Femur (tissue), 1 donor: ENCODE data around the gene NCKAP5.
"Not testable (repeated sequence)": the region's sequence is repeated elsewhere in the genome, so short reads cannot be mapped to it uniquely, and the experiment has no call there.

Experiments used
- DNase-seq: peaks from one replicate; pipeline ENCODE4 v3.0.0-alpha.2; 2017

Gene NCKAP5

DNA sequence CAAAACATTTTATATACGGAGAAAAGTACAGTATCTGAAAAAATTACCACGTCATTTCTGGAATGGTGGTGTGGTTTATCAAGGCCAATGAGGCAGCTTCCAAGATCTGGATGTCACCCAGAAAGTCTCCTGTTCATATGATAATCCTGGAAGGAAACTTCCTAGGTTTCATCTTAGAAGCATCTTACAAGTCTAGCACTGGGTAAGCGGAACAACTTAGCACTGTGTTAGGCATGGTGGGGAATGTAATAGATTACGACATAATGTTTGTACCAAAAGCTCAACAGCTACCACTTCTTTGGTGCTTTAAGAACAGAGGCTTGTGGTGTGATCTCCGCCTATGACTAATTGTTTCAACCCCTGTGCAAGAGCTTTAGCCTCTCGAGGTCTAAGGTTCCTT, 835.2 kb downstream of the NCKAP5 start:
- DNase-seq, result no peak

DNA sequence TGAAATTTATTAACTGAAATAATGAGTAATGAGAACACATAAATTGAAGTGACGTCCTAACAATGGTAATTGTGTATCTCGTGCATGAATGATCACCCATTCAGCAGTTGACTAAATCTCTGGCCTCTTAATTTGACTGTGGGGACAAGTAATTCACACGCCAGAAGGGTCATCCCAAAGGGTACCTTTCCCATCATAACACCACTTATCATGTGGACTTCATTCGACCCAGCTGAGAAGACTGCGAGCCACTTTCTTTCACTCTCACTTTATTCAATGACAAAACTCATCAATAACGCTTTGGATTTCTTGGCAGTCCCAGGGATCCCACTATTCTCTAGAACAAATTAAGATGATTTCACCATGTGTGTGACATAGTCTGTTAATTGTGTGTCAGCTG, 835.6 kb downstream of the NCKAP5 start:
- DNase-seq, result no peak

- no peak for DNase-seq
Measured at GRCh38 chr2:132731441-132731840, 836.8 kb downstream of the NCKAP5 start.

GRCh38 chr2:132730611-132731010, 837.7 kb downstream of the NCKAP5 start:
- DNase-seq, result no peak

DNA sequence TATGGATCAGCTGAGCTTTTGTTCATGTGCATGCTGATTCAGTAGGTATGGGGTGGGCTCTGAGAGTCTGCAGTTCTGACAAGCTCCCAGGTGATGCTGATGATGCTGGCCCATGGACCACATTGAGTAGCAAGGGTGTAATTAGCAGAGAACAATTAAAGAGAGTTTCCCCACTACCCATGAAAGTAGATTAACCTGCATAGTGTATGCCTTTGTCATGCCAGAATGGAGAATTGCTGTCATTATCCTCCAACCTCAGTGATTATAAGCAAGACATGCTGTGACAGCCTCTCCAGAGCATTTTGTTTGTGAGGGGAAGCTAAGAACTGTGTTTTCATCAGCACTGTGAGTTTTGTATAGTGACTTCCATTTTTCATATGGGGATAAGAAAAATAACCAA, 838.7 kb downstream of the NCKAP5 start:
- no peak for DNase-seq

DNA sequence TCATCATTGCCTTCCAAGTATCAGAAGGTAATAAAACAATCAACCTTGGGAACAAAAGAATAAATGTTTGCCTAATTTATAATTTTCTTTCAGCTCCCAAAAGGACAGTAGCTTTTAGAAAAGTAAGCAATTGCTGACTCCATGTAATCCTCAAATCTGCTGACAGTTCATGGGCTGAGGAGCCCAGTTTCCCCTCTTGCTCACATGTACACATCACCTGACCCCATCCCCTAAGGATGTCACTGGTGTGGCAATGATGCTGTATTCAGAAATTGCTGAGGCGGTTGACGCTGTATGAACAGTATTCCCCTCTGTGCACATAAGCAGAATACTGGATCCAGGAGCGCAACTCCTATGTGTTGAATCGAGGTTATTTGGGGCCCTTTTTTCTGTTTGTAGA, 842.1 kb downstream of the NCKAP5 start:
- no peak for DNase-seq

DNA sequence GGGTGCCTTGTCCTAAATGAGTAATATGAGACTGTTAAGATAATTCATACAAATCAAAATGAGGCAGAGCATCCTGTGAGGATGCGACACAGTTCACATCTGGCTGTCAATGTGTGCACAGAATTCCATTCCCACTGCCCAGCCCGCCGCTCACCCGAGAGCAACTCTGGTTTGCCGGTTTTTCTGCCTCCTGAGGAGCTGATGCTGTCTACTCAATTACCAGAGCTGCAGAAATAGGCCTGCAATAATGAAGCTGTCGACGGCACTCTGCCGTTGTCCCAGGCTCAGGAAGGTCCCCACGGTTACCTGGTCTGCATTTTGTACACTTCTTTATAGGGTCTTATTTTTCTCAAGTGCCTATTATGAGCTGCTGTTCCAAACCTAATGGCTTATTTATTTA, 842.5 kb downstream of the NCKAP5 start:
- DNase-seq, result no peak

GRCh38 chr2:132725148-132725547, 843.1 kb downstream of the NCKAP5 start:
- no peak for DNase-seq

DNA sequence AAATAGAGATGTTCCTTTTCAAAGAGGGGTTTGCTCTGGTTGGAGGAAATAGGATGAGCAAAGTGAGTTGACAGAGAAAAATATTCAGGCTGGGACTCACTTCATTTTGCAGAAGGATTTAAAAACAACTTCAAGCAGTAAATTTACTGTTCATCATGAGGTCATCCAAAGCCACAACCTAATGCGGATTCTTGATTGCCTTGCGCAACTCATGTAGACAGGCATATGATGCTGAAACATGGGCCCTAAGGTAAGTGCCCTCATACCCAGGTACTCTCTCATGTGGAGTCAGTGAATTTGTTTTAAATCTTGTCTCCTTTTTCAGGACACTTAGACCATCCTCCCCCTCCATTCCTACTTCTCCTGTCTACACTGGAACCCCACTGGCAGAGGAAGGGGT, 846.3 kb downstream of the NCKAP5 start:
- DNase-seq, result no peak

DNA sequence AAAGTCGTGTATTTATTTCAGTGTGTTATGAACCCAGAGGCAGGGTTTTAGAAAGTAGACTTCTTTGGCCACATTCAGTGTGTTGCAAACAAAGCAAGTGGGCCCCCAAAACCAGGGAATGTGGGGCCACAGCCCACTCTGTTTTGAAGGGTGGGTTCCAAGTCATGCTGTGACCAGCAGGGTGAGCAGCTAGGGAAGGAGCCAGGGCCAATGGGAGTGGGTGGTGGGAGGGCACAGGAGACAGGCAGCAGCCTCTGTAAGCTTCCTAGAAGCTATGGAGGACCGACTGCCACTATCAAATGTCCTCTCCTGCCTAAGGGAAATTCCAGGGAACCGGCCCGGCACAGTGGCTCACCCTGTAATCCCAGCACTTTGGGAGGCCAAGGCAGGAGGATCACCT, 847.9 kb downstream of the NCKAP5 start:
- DNase-seq, result no peak

GRCh38 chr2:132719480-132719879, 848.8 kb downstream of the NCKAP5 start:
- no peak for DNase-seq

DNA sequence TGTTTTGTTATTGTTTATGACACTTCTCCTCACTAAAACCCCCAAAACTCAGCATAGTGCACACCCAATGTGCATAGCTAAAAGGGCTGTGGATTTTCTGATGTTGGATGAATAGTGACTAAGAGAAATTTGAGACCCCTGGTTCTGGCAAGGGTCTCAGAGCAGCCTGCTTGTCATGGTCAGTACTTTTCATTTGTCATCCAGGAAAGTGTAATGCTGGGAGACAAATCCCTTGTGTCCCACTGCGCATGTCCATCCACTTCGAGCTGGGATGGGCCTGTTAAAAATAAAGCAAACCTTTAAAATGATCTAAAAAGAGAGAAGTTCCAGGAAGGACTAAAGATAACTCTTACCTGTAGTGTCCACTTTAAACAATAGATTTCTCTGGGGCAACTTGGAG, 851.3 kb downstream of the NCKAP5 start:
- no peak for DNase-seq

DNA sequence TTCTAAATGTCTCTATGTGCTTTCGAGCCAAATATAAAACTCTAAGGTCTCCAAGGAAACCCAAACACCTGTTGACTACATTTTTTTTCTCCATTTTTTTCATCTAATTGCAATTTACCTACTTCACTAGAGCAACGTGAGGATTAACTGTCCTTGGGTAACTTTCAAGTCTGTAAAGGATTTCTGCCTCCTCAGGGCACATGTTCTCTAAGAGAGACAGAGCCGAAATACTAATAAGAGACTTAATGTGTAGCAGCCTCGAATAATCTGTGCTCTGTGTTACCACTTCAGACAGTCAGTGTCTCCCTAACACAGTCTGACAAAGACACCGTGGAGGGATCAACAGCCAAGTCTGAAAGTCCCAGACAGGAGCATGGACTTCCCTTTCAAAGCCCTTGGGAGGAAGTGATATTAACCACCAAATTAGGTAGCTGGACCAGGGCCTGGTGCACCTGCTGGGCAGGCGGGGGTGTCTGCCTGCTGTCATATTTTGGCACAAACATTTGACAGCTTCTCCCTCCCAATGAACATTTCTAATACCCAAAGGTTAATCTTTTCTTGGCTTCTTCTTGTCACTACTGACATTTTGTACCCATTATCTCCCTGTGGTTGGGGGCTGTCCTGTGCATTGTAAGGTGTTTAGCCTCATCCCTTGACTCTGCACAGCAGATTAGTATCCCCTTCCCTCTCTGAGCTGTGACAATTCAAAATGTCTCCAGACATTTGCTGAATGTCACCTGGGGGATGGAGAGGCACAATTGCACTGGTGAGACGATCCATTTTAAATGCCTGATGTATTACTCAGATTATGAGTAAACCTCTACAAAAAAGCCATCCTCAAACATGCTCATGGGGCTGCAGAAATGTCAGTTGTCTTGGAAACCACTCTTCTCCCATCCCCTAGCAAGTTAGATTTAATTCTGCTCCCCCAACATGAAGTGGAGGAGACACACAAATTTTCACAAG, 852.6 kb downstream of the NCKAP5 start:
- no peak for DNase-seq

GRCh38 chr2:132703396-132703795, 864.9 kb downstream of the NCKAP5 start:
- DNase-seq, result no peak

DNA sequence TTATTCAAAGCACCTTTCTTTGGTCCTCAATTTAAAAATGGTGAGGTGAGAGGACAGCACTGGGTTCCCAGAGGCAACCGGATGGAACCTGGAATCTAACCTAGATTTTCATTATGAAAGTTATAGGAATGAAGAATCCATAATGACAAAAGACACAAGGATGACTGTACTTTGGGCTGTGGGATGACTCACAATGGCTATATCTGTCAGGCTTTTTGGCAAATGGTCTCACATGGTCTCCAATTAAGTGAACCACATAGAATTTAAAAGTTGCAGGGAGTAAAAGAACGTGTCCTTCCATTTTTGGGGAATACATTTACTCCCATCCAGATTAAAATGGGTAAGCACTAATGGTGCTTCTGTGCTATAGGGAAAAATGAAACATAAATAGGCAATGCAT, 866.5 kb downstream of the NCKAP5 start:
- DNase-seq, result no peak

- DNase-seq, result not testable (repeated sequence)
Measured at GRCh38 chr2:132699802-132700201, 868.5 kb downstream of the NCKAP5 start.

- not testable (repeated sequence) for DNase-seq
Measured at GRCh38 chr2:132698347-132698746, 869.9 kb downstream of the NCKAP5 start.

GRCh38 chr2:132697556-132698205, 870.6 kb downstream of the NCKAP5 start:
- DNase-seq, result no peak

DNA sequence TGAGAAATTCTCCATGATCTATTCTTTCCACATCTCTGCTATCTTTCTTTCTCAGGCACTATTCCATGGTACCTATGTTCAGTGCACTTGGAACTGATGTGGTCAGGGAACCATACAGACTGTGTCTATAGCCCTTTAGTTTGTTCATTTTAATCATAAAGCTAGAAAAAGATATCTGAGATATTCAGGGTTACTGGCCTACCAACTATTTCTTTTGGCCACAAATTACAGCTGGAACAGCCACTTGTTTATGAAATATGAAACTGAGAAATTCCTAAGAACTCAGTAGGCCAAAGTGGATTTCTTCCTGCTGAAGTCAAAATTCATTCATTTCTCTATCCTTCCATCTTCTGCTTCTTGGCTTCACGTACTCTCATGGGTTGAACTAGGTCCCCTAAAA, 875.4 kb downstream of the NCKAP5 start:
- no peak for DNase-seq

- DNase-seq, result no peak
Measured at GRCh38 chr2:132691556-132691955, 876.7 kb downstream of the NCKAP5 start.

- DNase-seq, result no peak
Measured at GRCh38 chr2:132690664-132691303, 877.5 kb downstream of the NCKAP5 start.

- DNase-seq, result no peak
Measured at GRCh38 chr2:132681766-132682165, 886.5 kb downstream of the NCKAP5 start.

DNA sequence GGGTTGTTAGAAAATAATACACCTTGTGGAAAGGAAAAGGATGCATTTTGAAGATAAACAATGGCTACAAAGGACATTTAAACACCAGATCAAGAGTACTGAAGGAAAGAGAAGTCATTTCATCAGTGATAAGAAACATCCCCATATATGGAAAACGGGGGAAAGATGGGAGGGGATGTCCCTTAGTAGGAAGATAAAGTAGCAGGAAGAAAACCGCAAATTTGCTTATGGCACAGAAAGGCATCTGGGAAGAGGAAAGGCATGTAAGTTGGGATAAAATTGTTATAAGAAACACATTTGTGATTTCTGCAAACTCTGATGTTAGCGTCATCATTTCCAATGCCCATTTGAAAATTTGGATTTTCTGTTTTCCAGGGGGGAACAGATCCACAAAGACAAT, 887.7 kb downstream of the NCKAP5 start:
- no peak for DNase-seq

DNA sequence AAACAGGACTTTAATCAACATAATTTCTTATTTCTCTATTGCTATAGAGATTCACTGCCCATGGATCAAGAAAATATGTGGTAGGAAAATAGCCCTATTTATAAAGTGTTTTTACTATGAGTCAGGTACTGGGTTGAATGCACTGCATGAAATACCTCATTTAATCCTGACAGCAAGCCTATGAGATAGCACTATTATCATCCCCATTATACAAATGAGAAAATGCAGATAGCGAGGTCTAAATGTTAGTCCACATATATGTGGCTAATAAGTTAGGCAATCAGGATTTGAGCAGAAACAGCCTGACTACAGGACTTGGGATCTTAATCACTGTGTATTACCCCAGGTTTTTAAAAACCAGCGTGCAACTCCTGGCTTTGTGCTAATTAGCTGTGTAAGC, 889.8 kb downstream of the NCKAP5 start:
- DNase-seq, result no peak
